Osteocyte (in vitro differentiated cells): ENCODE results near the gene XIRP1. TPM values are rescaled to one million over a fixed set of nuclear protein-coding genes. Genes with fewer than 3 reads are reported as not detected.

Source experiments
- DNase-seq: peaks from one replicate; pipeline ENCODE4 v3.0.0; 2021; ENCODE audit warnings: mixed read lengths; ENCODE audit not compliant: unreplicated experiment; ENCODE audit errors: extremely low spot score
- H3K27ac Mint-ChIP-seq: one replicate; pipeline ENCODE4 v1.8.0; 2021; ENCODE audit warnings: mild to moderate bottlenecking, mixed read lengths; ENCODE audit not compliant: unreplicated experiment
- H3K27me3 Mint-ChIP-seq: one replicate; pipeline ENCODE4 v1.8.0; 2021; ENCODE audit warnings: mixed read lengths; ENCODE audit not compliant: unreplicated experiment
- H3K36me3 Mint-ChIP-seq: one replicate; pipeline ENCODE4 v1.8.0; 2021; ENCODE audit warnings: mixed read lengths; ENCODE audit not compliant: unreplicated experiment
- H3K4me1 Mint-ChIP-seq: one replicate; pipeline ENCODE4 v1.8.0; 2021; ENCODE audit warnings: mixed read lengths; ENCODE audit not compliant: unreplicated experiment
- H3K4me3 Mint-ChIP-seq: one replicate; pipeline ENCODE4 v1.8.0; 2021; ENCODE audit warnings: mild to moderate bottlenecking, moderate library complexity, mixed read lengths; ENCODE audit not compliant: unreplicated experiment
- H3K9me3 Mint-ChIP-seq: one replicate; pipeline ENCODE4 v1.8.0; 2021; ENCODE audit warnings: mixed read lengths; ENCODE audit not compliant: unreplicated experiment
- total RNA-seq: library from RNA; stranded (reverse); gene quantifications from 2 replicates; pipeline ENCODE4 v1.2.1, GENCODE V29; 2021
- TF ChIP-seq, protein P1 (sequence below): fragments of 200-600 bp; sonication (generic); IDR thresholded peaks from 2 replicates; pipeline ENCODE4 v1.5.0; 2021; ENCODE audit warnings: antibody characterized with exemption, mild to moderate bottlenecking, moderate library complexity

XIRP1 gene
- total RNA-seq, 1 donor from 2014 or later, result not detected

DNA sequence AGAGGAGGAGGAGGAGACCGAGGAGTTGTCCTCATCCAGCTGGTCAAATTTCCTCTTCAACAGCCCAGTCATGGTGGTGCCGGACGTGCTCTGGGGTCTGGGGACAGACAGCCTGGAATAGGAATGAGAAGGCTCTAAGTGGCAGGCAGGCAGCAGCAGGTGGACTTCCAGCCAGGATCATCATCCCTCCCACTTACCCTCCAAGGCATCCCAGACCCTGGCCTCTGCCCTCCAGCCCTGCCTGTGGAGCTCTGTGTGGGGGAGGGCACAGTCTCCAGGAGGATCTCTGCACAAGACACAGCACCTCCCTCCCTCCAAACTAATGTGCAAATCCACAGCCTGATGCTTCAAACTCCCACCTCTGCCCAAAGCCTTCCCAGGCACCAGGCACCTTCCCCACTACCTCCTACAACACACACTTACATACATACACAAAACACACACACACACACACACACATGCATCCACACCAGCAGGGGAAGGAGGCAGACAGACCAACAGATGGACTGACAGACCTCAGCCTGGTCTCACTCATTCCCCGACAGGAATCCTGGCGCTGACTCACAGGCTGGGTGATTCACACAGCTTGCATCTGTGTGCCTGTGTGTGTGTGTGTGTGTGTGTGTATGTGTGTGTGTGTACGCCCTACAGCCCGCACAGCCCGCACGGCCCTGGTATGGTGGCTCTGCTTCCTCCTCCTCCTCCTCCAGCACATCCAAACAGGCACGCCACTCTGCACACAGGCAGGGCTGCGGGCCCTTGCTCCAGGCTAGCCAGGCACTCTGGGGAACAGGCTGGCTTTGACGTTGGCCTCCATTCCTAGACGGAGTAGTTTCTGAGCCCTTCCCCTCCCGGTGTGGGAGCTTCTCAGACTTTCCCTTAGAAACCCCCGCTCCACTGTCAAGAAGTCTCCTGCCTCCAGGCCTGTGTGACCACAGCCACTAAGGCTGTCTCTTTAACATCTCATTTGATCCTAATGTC lies 45.5 kb downstream of the XIRP1 start:
- H3K9me3 Mint-ChIP-seq, result no peaks in the 10 kb centered on the region
- DNase-seq, result peak; percentile 90
- TF ChIP-seq, protein P1, sequence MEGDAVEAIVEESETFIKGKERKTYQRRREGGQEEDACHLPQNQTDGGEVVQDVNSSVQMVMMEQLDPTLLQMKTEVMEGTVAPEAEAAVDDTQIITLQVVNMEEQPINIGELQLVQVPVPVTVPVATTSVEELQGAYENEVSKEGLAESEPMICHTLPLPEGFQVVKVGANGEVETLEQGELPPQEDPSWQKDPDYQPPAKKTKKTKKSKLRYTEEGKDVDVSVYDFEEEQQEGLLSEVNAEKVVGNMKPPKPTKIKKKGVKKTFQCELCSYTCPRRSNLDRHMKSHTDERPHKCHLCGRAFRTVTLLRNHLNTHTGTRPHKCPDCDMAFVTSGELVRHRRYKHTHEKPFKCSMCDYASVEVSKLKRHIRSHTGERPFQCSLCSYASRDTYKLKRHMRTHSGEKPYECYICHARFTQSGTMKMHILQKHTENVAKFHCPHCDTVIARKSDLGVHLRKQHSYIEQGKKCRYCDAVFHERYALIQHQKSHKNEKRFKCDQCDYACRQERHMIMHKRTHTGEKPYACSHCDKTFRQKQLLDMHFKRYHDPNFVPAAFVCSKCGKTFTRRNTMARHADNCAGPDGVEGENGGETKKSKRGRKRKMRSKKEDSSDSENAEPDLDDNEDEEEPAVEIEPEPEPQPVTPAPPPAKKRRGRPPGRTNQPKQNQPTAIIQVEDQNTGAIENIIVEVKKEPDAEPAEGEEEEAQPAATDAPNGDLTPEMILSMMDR, result no peak

DNA sequence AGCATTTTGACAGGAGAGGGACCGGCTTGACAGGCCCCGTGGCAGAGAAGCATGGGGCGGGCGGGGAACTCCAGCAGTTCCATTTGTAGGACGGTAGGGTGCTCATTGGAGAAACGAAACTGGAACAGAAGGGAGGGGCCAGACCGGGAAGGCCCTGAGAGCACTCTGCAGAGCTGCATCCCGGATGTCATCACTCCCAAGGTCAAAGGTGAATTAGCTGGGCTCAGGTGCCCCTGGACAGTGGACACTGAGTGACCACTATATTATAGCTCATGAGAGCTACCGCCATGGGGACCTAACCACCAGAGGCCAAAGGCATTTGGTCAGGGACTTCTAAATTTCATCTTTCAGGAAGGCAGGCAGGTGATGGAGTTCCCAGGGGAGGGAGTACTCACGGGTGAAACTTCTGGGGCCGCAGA lies 46.3 kb downstream of the XIRP1 start:
- DNase-seq, result no peak
- Mint-ChIP-seq H3K4me1 (peaks cover 77% of the 10 kb centered on the region), H3K27ac (peak overlapping the region; percentile 99), H3K4me3 (peak overlapping the region; percentile 70), H3K27me3 (no peaks in the 10 kb centered on the region), H3K9me3 (no peaks in the 10 kb centered on the region), H3K36me3 (peaks cover 29% of the 10 kb centered on the region)
- TF ChIP-seq, protein P1, result no peak

More for the DNA sequence above, 45.5 kb downstream of the XIRP1 start:
- Mint-ChIP-seq H3K4me3 (peak overlapping the region; percentile 70), H3K27me3 (no peaks in the 10 kb centered on the region), H3K4me1 (peaks cover 77% of the 10 kb centered on the region), H3K36me3 (peaks cover 29% of the 10 kb centered on the region), H3K27ac (peak overlapping the region; percentile 99)

DNA sequence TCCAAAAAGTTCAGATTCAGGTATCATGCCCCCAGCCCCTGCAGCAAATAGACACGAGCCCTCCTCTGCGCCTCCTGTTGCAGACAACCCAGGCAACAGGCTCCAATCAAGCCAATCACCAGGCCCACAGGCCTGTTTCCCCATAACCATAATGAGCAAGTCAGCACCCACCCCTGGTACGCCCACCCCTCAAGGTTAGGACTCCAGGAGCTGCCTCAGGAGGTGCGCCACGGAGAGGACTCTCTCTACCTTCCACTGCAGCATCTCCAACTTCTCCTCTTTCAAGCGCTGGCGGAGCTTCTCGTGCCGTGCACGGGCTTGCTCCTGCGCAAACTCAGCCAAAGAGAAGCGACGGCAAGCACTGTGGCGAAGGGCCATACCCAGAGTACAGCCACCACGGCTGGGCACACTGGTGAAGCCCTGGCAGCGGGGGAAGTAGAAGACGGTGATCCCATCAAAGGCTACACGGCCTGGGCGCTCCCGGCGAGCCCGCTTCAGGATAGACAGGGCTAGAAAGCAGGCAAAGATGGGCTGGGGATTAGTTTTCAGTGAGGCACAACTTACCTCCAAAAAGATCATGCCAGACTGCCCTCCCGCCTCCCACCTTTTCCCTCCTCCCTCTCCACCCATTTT lies 47.5 kb downstream of the XIRP1 start:
- Mint-ChIP-seq H3K36me3 (peaks cover 29% of the 10 kb centered on the region), H3K4me1 (peaks cover 72% of the 10 kb centered on the region), H3K9me3 (no peaks in the 10 kb centered on the region), H3K27me3 (no peaks in the 10 kb centered on the region), H3K27ac (no peak overlapping the region), H3K4me3 (no peak overlapping the region)
- TF ChIP-seq, protein P1, result no peak
- no peak for DNase-seq

DNA sequence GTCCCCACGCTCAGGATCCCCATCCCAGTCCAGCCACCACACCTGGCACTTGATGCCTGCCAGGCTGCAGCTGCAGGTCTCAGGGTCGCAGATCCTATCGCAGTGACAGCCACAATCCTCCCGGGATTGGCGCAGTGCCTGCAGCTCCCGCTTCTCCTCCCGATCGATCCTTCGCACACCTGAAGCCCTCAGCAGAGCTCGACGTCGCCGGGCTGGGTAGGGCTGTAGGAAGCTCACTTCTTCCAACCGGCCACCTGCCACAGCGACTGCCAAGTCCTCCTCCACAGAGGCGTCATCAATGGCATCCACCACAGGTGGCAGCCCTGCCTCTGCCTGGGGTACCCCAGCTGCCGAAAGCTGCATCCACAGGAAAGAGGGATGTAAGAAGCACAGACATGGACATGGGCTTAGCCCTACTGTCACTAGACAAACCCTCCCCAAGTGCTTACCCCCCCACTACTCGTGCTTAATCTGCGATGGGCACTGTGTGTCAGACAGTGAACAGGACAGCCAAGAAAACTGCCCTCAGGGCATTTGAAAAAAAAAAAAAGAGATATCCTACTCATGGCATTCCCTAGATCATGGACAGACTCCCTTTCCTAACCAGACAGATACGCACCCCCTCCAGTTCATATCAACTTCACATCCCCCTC lies 48.2 kb downstream of the XIRP1 start:
- H3K9me3 Mint-ChIP-seq, result no peaks in the 10 kb centered on the region
- peaks cover 66% of the 10 kb centered on the region for H3K4me1 Mint-ChIP-seq
- TF ChIP-seq, protein P1, result no peak
- H3K27me3 Mint-ChIP-seq, result no peaks in the 10 kb centered on the region
- H3K27ac Mint-ChIP-seq, result no peak overlapping the region
- no peak overlapping the region for H3K4me3 Mint-ChIP-seq
- peaks cover 29% of the 10 kb centered on the region for H3K36me3 Mint-ChIP-seq
- DNase-seq, result no peak
